Calu3 (cell line): ENCODE measurements around the gene PPM1L. TPM values are rescaled to one million over a fixed set of nuclear protein-coding genes. Genes with fewer than 3 reads are reported as not detected.
A peak's percentile ranks its signal among the peaks of the same experiment; 100 is the strongest.

Experiments
- BruUV-seq: library from RNA; stranded (reverse); fragments of 400-500 nt; replicated peaks from 2 replicates; lab custom pipeline; 2021; lab: Mats Ljungman, UMichigan
- CTCF ChIA-PET: fragments of 300-600 bp; sonication (Branson Sonifier 250); formaldehyde crosslinking; loops from one replicate; lab custom pipeline; 2022; ENCODE audit warnings: antibody characterized with exemption; lab: Charles Lee
- DNase-seq: peaks from one replicate; pipeline ENCODE4 v3.0.0; 2022
- H3K27ac Mint-ChIP-seq: one replicate; pipeline ENCODE4 v1.8.0; 2022; ENCODE audit warnings: mixed read lengths; ENCODE audit not compliant: unreplicated experiment
- H3K27me3 Mint-ChIP-seq: one replicate; pipeline ENCODE4 v1.8.0; 2022; ENCODE audit warnings: mixed read lengths; ENCODE audit not compliant: unreplicated experiment
- H3K36me3 Mint-ChIP-seq: one replicate; pipeline ENCODE4 v1.8.0; 2022; ENCODE audit warnings: mild to moderate bottlenecking, moderate library complexity, mixed read lengths; ENCODE audit not compliant: insufficient read depth, unreplicated experiment
- H3K4me1 Mint-ChIP-seq: one replicate; pipeline ENCODE4 v1.8.0; 2022; ENCODE audit warnings: mild to moderate bottlenecking, low read depth, mixed read lengths; ENCODE audit not compliant: unreplicated experiment
- H3K4me3 Mint-ChIP-seq: one replicate; pipeline ENCODE4 v1.8.0; 2022; ENCODE audit warnings: mild to moderate bottlenecking, low read depth, moderate library complexity, mixed read lengths; ENCODE audit not compliant: unreplicated experiment
- H3K9me3 Mint-ChIP-seq: one replicate; pipeline ENCODE4 v1.8.0; 2022; ENCODE audit warnings: low read depth, mixed read lengths; ENCODE audit not compliant: unreplicated experiment
- intact Hi-C: fragments of 100-400 bp; cut with micrococcal nuclease; formaldehyde crosslinking; loops from one replicate; pipeline ENCODE4 v1.10.0; 2022; ENCODE audit not compliant: unreplicated experiment
- total RNA-seq: library from RNA; stranded (reverse); gene quantifications from 2 replicates; pipeline ENCODE4 v1.2.3, GENCODE V29; 2022
- TF ChIP-seq, protein P1 (sequence below): fragments of 200-600 bp; IDR thresholded peaks from one replicate; pipeline ENCODE4 v1.8.0; 2022; ENCODE audit warnings: antibody characterized with exemption; ENCODE audit not compliant: unreplicated experiment

The PPM1L gene
- total RNA-seq, 1 experiment from 2014 or later = 18.4 TPM

DNA sequence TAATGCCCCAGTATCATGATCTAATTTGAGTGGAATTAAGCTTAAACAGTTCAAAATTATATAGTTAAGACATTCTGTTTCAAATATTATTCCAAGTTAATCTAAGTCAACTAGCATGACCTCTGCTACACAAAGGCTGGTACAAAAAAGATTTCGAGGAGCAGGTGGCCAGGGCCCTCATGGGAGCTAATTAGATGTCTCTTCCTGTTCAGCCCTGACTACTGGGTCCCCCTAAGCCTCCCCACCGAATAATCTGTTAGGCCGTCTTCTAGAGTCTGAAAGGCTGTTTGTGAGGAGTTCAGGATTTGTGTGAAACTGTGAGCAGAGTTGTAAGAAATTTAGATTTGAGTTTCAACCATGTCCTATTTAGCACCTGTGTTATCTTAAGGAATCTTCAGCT lies 75.4 kb downstream of the PPM1L start:
- Mint-ChIP-seq H3K4me1 (no peaks in the 10 kb centered on the region), H3K27me3 (no peaks in the 10 kb centered on the region), H3K4me3 (no peak overlapping the region), H3K9me3 (peaks cover 8% of the 10 kb centered on the region), H3K36me3 (no peaks in the 10 kb centered on the region), H3K27ac (no peak overlapping the region)
- CTCF ChIA-PET = interaction anchor here (0.6 to 0.8 kb wide), 2 partner anchors 23 to 434 kb away, joined by 3 to 5 read pairs; no protein-coding TSS in a partner anchor
- DNase-seq = no peak
- TF ChIP-seq, protein P1, sequence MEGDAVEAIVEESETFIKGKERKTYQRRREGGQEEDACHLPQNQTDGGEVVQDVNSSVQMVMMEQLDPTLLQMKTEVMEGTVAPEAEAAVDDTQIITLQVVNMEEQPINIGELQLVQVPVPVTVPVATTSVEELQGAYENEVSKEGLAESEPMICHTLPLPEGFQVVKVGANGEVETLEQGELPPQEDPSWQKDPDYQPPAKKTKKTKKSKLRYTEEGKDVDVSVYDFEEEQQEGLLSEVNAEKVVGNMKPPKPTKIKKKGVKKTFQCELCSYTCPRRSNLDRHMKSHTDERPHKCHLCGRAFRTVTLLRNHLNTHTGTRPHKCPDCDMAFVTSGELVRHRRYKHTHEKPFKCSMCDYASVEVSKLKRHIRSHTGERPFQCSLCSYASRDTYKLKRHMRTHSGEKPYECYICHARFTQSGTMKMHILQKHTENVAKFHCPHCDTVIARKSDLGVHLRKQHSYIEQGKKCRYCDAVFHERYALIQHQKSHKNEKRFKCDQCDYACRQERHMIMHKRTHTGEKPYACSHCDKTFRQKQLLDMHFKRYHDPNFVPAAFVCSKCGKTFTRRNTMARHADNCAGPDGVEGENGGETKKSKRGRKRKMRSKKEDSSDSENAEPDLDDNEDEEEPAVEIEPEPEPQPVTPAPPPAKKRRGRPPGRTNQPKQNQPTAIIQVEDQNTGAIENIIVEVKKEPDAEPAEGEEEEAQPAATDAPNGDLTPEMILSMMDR = no peak
- BruUV-seq = no TSS peak
- intact Hi-C loops = no loop called here

DNA sequence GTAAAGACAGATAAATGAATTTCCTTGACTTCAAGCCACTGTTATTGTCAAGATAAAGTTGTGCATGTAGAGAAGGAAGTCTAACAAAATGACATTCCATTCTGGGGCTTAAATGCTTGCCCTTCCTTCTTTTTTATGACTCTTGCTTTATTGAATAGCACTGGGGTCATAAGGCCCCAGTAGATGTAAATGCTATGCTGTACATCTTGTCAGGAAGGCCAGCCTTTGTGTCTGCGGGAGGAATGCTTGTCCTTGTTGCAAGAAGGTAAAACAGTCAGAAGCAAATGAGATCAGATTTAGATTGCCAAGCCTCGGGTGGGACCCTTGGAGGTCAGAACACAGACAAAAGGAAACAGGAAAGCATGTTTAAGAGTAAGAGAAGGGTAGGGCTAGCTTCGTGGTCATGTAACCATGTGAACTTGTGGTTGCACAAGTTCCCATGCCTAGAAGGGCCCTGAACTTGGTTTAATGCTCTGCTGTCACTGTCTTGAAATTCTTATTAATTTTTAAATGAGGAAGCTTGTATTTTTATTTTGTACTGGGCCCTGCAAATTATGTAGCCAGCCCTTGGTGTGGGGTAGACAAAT lies 81.5 kb downstream of the PPM1L start:
- intact Hi-C loops = no loop called here
- TF ChIP-seq, protein P1 = no peak
- DNase-seq = no peak
- Mint-ChIP-seq H3K27ac (peak overlapping the region; percentile 1), H3K36me3 (no peaks in the 10 kb centered on the region), H3K27me3 (no peaks in the 10 kb centered on the region), H3K9me3 (peaks cover 8% of the 10 kb centered on the region), H3K4me3 (no peak overlapping the region), H3K4me1 (peaks cover 9% of the 10 kb centered on the region)
- BruUV-seq = no TSS peak
- CTCF ChIA-PET = no interaction called here

DNA sequence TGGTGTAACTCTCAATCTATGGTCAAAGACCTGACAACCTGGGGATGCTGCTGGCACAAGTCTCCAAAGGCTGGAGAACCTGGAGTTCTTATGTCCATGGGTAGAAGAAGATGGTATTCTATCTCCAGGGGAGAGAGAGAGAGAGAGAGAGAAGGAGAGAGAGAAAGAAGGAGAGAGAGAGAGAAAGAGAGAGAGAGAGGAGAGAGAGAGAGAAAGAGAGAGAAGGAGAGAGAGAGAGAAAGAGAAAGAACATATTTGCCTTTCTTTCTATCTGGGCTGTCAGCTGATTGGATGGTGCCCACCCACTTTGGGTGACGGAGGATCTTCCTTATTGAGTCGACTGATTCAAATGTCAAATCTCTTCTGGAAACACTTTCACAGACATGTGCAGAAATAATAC lies 84.6 kb downstream of the PPM1L start:
- H3K27ac Mint-ChIP-seq = no peak overlapping the region
- peaks cover 9% of the 10 kb centered on the region for H3K4me1 Mint-ChIP-seq
- peaks cover under 1% of the 10 kb centered on the region for H3K9me3 Mint-ChIP-seq
- intact Hi-C loops = no loop called here
- DNase-seq = no peak
- CTCF ChIA-PET = no interaction called here
- H3K36me3 Mint-ChIP-seq = no peaks in the 10 kb centered on the region
- H3K4me3 Mint-ChIP-seq = no peak overlapping the region
- no peaks in the 10 kb centered on the region for H3K27me3 Mint-ChIP-seq
- TF ChIP-seq, protein P1 = no peak
- BruUV-seq = no TSS peak

DNA sequence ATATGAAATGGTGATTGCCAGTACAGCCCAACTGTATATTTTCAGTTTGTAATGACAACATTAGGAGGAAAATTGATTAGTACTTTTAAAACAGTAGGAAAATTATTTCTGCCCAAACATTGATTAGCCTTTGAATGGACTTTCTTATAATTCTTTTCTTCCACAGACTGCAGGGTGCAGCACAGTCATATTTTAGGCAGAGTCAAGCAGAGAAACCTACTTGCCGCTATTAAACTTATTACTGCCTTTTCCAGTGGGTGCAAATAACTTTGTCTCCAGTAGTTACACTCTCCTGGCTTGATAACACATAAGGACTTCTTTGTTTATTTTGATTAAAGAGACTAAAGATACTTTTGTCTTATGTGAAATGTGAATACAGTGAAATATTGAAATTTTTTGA lies 85.4 kb downstream of the PPM1L start:
- H3K4me1 Mint-ChIP-seq = peaks cover 9% of the 10 kb centered on the region
- H3K9me3 Mint-ChIP-seq = no peaks in the 10 kb centered on the region
- H3K4me3 Mint-ChIP-seq = no peak overlapping the region
- no TSS peak for BruUV-seq
- intact Hi-C loops = no loop called here
- no peaks in the 10 kb centered on the region for H3K27me3 Mint-ChIP-seq
- H3K27ac Mint-ChIP-seq = no peak overlapping the region
- TF ChIP-seq, protein P1 = no peak
- DNase-seq = no peak
- CTCF ChIA-PET = interaction anchor here (0.7 kb wide), 1 partner anchor 16 kb away, joined by 3 read pairs; no protein-coding TSS in a partner anchor
- no peaks in the 10 kb centered on the region for H3K36me3 Mint-ChIP-seq
